H9 (cell line): ENCODE measurements around the gene DOK6. TPM values are rescaled to one million over a fixed set of nuclear protein-coding genes. Genes with fewer than 3 reads are reported as not detected.
A peak's percentile ranks its signal among the peaks of the same experiment; 100 is the strongest.

Experiments
- DNase-seq: peaks from one replicate; pipeline ENCODE4 v3.0.0-alpha.2; 2017
- H2AFZ ChIP-seq: one replicate; pipeline ENCODE4 v1.6.1; 2013; ENCODE audit warnings: mild to moderate bottlenecking, low read length, control low read depth, moderate library complexity
- H2AK5ac ChIP-seq: 2 replicates; pipeline ENCODE4 v1.6.1; 2013; ENCODE audit warnings: low read length, control low read depth, mixed read lengths; ENCODE audit not compliant: insufficient read length
- H2BK120ac ChIP-seq: one replicate; pipeline ENCODE4 v1.6.1; 2013; ENCODE audit warnings: low read depth, mild to moderate bottlenecking, low read length, control low read depth, inconsistent platforms; ENCODE audit not compliant: poor library complexity, severe bottlenecking
- H2BK12ac ChIP-seq: 2 replicates; pipeline ENCODE4 v1.6.1; 2013; ENCODE audit warnings: low read length, control low read depth, mixed read lengths, low read depth; ENCODE audit not compliant: insufficient read length
- H2BK15ac ChIP-seq: 2 replicates; pipeline ENCODE4 v1.6.1; 2013; ENCODE audit warnings: low read depth, low read length, control low read depth
- H2BK20ac ChIP-seq: one replicate; pipeline ENCODE4 v1.6.1; 2013; ENCODE audit warnings: low read depth, mild to moderate bottlenecking, low read length, control low read depth, inconsistent platforms; ENCODE audit not compliant: poor library complexity, severe bottlenecking
- H2BK5ac ChIP-seq: 2 replicates; pipeline ENCODE4 v1.6.1; 2013; ENCODE audit warnings: low read length, control low read depth, mixed read lengths; ENCODE audit not compliant: insufficient read length
- H3K14ac ChIP-seq: 2 replicates; pipeline ENCODE4 v1.6.1; 2013; ENCODE audit warnings: low read length, control low read depth; ENCODE audit not compliant: insufficient read depth
- H3K18ac ChIP-seq: 2 replicates; pipeline ENCODE4 v1.6.1; 2013; ENCODE audit warnings: low read depth, mild to moderate bottlenecking, mixed read lengths, low read length, control low read depth; ENCODE audit not compliant: insufficient read length
- H3K23ac ChIP-seq: 2 replicates; pipeline ENCODE4 v1.6.1; 2013; ENCODE audit warnings: low read length, control low read depth, mixed read lengths, low read depth; ENCODE audit not compliant: insufficient read length
- H3K23me2 ChIP-seq: 2 replicates; pipeline ENCODE4 v1.6.1; 2013; ENCODE audit warnings: low read depth, mild to moderate bottlenecking, mixed read lengths, low read length, control low read depth; ENCODE audit not compliant: insufficient read length, poor library complexity, severe bottlenecking
- H3K27ac ChIP-seq: 2 replicates; pipeline ENCODE4 v1.5.1; 2013; ENCODE audit warnings: low read length, control low read depth, mixed read lengths, low read depth; ENCODE audit not compliant: insufficient read length
- H3K27me3 ChIP-seq: 2 replicates; pipeline ENCODE4 v1.6.1; 2013; ENCODE audit warnings: low read length, control low read depth, inconsistent platforms; ENCODE audit not compliant: insufficient read depth
- H3K4ac ChIP-seq: 2 replicates; pipeline ENCODE4 v1.6.1; 2013; ENCODE audit warnings: low read depth, mild to moderate bottlenecking, control low read depth, inconsistent platforms, low read length, moderate library complexity
- H3K4me1 ChIP-seq: 2 replicates; pipeline ENCODE4 v1.6.1; 2013; ENCODE audit warnings: low read length, control low read depth, inconsistent platforms; ENCODE audit not compliant: insufficient read depth
- H3K4me2 ChIP-seq: 2 replicates; pipeline ENCODE4 v1.6.1; 2013; ENCODE audit warnings: low read length, control low read depth, mixed read lengths; ENCODE audit not compliant: insufficient read length, insufficient read depth
- H3K56ac ChIP-seq: 2 replicates; pipeline ENCODE4 v1.6.1; 2013; ENCODE audit warnings: low read depth, mild to moderate bottlenecking, mixed read lengths, low read length, control low read depth; ENCODE audit not compliant: insufficient read length
- H3K79me1 ChIP-seq: 2 replicates; pipeline ENCODE4 v1.6.1; 2013; ENCODE audit warnings: low read depth, mild to moderate bottlenecking, moderate library complexity, low read length, control low read depth, inconsistent platforms; ENCODE audit not compliant: insufficient read depth, poor library complexity, severe bottlenecking
- H3K79me2 ChIP-seq: 2 replicates; pipeline ENCODE4 v1.6.1; 2013; ENCODE audit warnings: low read length, control low read depth, inconsistent platforms; ENCODE audit not compliant: insufficient read depth
- H3K9ac ChIP-seq: 2 replicates; pipeline ENCODE4 v1.6.1; 2013; ENCODE audit warnings: low read length, control low read depth, mixed read lengths; ENCODE audit not compliant: insufficient read length; ENCODE audit errors: extremely low read depth
- H3K9me3 ChIP-seq: one replicate; pipeline ENCODE4 v1.6.1; 2013; ENCODE audit warnings: low read depth, low read length, inconsistent platforms; ENCODE audit not compliant: control insufficient read depth
- H3T11ph ChIP-seq: one replicate; pipeline ENCODE4 v1.6.1; 2013; ENCODE audit warnings: mild to moderate bottlenecking, low read length, control low read depth, inconsistent platforms
- H4K20me1 ChIP-seq: one replicate; pipeline ENCODE4 v1.6.1; 2013; ENCODE audit not compliant: control insufficient read depth, insufficient read length, insufficient read depth
- H4K5ac ChIP-seq: 2 replicates; pipeline ENCODE4 v1.6.1; 2013; ENCODE audit warnings: low read depth, mild to moderate bottlenecking, mixed read lengths, low read length, control low read depth; ENCODE audit not compliant: insufficient read length
- H4K8ac ChIP-seq: replicated peaks from 2 replicates; pipeline ENCODE4 v1.6.1; 2013; ENCODE audit warnings: low read length, control low read depth, mixed read lengths, low read depth; ENCODE audit not compliant: insufficient read length
- H4K91ac ChIP-seq: 2 replicates; pipeline ENCODE4 v1.6.1; 2013; ENCODE audit warnings: low read depth, mild to moderate bottlenecking, moderate library complexity, mixed read lengths, low read length, control low read depth; ENCODE audit not compliant: insufficient read length
- H3K27ac Mint-ChIP-seq, 3 experiments: 2 replicates in 2 of 3; 3 replicates in 1 of 3; pipeline ENCODE4 v1.8.0; 2020 to 2021; ENCODE audit warnings: mixed read lengths in 3 of 3, mild to moderate bottlenecking in 1 of 3, moderate library complexity in 1 of 3
- H3K27me3 Mint-ChIP-seq: 2 replicates; pipeline ENCODE4 v1.8.0; 2021; ENCODE audit warnings: low read depth, mild to moderate bottlenecking, moderate library complexity, mixed read lengths
- H3K36me3 Mint-ChIP-seq, 3 experiments: 2 replicates in 2 of 3; 3 replicates in 1 of 3; pipeline ENCODE4 v1.8.0; 2020 to 2021; ENCODE audit warnings: low read depth in 3 of 3, mixed read lengths in 3 of 3; ENCODE audit not compliant: insufficient read depth in 1 of 3
- H3K4me1 Mint-ChIP-seq, 2 experiments: 2 replicates each; pipeline ENCODE4 v1.8.0; 2020; ENCODE audit warnings: mixed read lengths in 2 of 2
- H3K4me3 Mint-ChIP-seq, 2 experiments: 2 replicates in 1 of 2; 3 replicates in 1 of 2; pipeline ENCODE4 v1.8.0; 2020 to 2021; ENCODE audit warnings: mild to moderate bottlenecking in 2 of 2, mixed read lengths in 2 of 2, moderate library complexity in 1 of 2
- H3K9me3 Mint-ChIP-seq, 2 experiments: 2 replicates in 1 of 2; 3 replicates in 1 of 2; pipeline ENCODE4 v1.8.0; 2020; ENCODE audit warnings: mild to moderate bottlenecking in 2 of 2, mixed read lengths in 2 of 2, moderate library complexity in 1 of 2
- CTCF ChIP-seq: fragments of 200-600 bp; sonication (generic); conservative IDR thresholded peaks from 3 replicates; pipeline ENCODE4 v1.8.0; 2021; ENCODE audit warnings: antibody characterized with exemption, mild to moderate bottlenecking
- WGBS: extraction: QIAGEN DNeasy Blood & Tissue Kit; methylation state at CpG from one replicate; pipeline ENCODE4 v1.1.7; 2013; ENCODE audit warnings: missing lambda C conversion rate, low lambda C conversion rate, mixed read lengths; ENCODE audit not compliant: insufficient read length; ENCODE audit errors: extremely low coverage; 5-methylcytosine and 5-hydroxymethylcytosine counted together
- total RNA-seq: library from RNA; stranded (reverse); gene quantifications from 2 replicates; pipeline ENCODE4 v1.2.1, GENCODE V29; 2021

Gene DOK6
- total RNA-seq, 1 experiment from 2014 or later = 0.20 TPM

- Histone ChIP-seq H4K91ac (no peak overlapping the region), H3K27ac (no peak overlapping the region), H2BK120ac (no peak overlapping the region), H3K4me2 (peak overlapping the region; percentile 43), H3K23ac (no peak overlapping the region), H2BK5ac (no peak overlapping the region), H3K18ac (no peak overlapping the region), H2BK12ac (no peak overlapping the region), H4K20me1 (no peaks in the 10 kb centered on the region), H3K4ac (no peak overlapping the region), H2BK15ac (no peak overlapping the region), H4K5ac (no peak overlapping the region), H2BK20ac (no peak overlapping the region), H3K56ac (no peak overlapping the region), H3K14ac (no peak overlapping the region), H3K23me2 (peaks cover 19% of the 10 kb centered on the region), H3K27me3 (peaks cover 22% of the 10 kb centered on the region), H3K79me2 (no peaks in the 10 kb centered on the region), H4K8ac (no peak overlapping the region), H3K4me1 (peaks cover 2% of the 10 kb centered on the region; the same call in 1 of the 2 replicates), H2AK5ac (no peak overlapping the region), H3K9ac (no peak overlapping the region), H3T11ph (no peak overlapping the region), H3K79me1 (no peaks in the 10 kb centered on the region), H2AFZ (no peak overlapping the region), H3K9me3 (no peaks in the 10 kb centered on the region)
- Mint-ChIP-seq H3K27ac (no peak overlapping the region), H3K27me3 (peaks cover 65% of the 10 kb centered on the region), H3K9me3 (peaks cover 0 to 3% of the 10 kb centered on the region in 2 experiments; a peak in 1 of 5 replicates), H3K4me3 (peak overlapping the region; percentile 67 to 90), H3K36me3 (peaks cover 0 to 2% (median 0%) of the 10 kb centered on the region in 3 experiments; a peak in 1 of 7 replicates), H3K4me1 (peaks cover 26 to 29% of the 10 kb centered on the region in 2 experiments)
- TF ChIP-seq CTCF = no peak
- WGBS = no CpG with 5 or more reads among the region's 20 CpGs
- peak; percentile 38 for DNase-seq
Observed at GRCh38 chr18:69402533-69402989, 1.9 kb downstream of the DOK6 start.
